Central memory CD8-positive, alpha-beta T cell (primary cell): ENCODE results near the gene KDR.

Experiments used
- ATAC-seq: fragments of 150-1000 bp; cut with Tn5 transposase; replicated peaks from 2 replicates; pipeline ENCODE4 v1.10.0; 2022; ENCODE audit warnings: mild to moderate bottlenecking, moderate FRiP score, moderate number of reproducible peaks; ENCODE audit not compliant: poor library complexity, severe bottlenecking; ENCODE audit errors: extremely low read depth
- DNase-seq, 2 donors: peaks; one replicate each; pipeline ENCODE4 v3.0.0; 2021; ENCODE audit warnings: low spot score in 2 of 2
- H3K27ac Mint-ChIP-seq: one replicate; pipeline ENCODE4 v1.8.0; 2022; ENCODE audit warnings: low read depth, mild to moderate bottlenecking, moderate library complexity, mixed read lengths
- H3K27me3 Mint-ChIP-seq: one replicate; pipeline ENCODE4 v1.8.0; 2022; ENCODE audit warnings: mixed read lengths
- H3K36me3 Mint-ChIP-seq: one replicate; pipeline ENCODE4 v1.8.0; 2022; ENCODE audit warnings: mild to moderate bottlenecking, moderate library complexity, mixed read lengths; ENCODE audit not compliant: insufficient read depth
- H3K4me1 Mint-ChIP-seq: one replicate; pipeline ENCODE4 v1.8.0; 2022; ENCODE audit warnings: mixed read lengths
- H3K4me3 Mint-ChIP-seq: one replicate; pipeline ENCODE4 v1.8.0; 2022; ENCODE audit warnings: mild to moderate bottlenecking, moderate library complexity, mixed read lengths
- H3K9me3 Mint-ChIP-seq: one replicate; pipeline ENCODE4 v1.8.0; 2022; ENCODE audit warnings: mixed read lengths

KDR gene

GRCh38 chr4:55143858-55144257 is 18.5 kb upstream of the KDR start:
- Mint-ChIP-seq H3K9me3 (no peaks in the 10 kb centered on the region), H3K27ac (no peak overlapping the region), H3K4me3 (no peak overlapping the region), H3K36me3 (no peaks in the 10 kb centered on the region), H3K27me3 (no peaks in the 10 kb centered on the region), H3K4me1 (no peaks in the 10 kb centered on the region)
- ATAC-seq (no peak), DNase-seq (no peak)

DNA sequence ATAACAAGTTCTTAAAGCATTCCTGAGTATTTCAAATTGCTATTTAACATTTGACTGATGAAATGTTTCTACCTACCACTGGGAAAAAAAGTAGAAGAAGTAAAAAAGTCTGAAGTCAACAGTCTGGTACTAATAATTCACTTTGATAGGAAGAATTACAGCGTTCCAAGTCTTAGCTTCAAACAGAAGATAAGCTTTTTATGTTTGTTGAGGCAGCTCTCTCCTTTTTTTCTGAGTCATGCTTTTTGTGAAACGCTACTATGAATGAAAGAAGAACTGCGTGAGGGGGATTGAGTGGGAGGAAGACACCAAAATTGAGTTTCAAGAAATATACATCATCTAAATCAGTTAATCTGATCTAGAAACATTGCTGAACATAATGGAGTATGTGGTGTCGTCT is 13.0 kb upstream of the KDR start:
- no peak for DNase-seq
- no peak for ATAC-seq
- Mint-ChIP-seq H3K4me3 (no peak overlapping the region), H3K36me3 (peaks cover 2% of the 10 kb centered on the region), H3K27me3 (no peaks in the 10 kb centered on the region), H3K4me1 (no peaks in the 10 kb centered on the region), H3K27ac (no peak overlapping the region), H3K9me3 (no peaks in the 10 kb centered on the region)

DNA sequence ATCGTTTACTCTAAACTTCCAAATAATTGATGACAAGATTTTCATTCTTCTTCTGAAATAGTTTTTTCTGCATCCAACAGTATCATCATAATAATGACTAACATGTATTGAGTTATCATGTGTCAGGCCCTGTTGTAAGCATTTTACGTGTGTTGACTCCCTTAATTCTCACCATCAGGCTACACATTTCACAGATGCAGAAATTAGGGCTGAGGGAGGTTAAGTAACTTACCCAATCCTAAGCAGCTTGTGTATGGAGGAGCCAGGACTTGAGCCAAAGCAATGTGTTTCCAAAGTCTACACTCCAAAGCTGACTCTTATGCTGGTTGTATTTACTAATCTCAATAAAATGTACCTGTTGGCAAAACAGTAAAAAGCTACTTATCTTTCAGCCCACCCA is 11.2 kb upstream of the KDR start:
- ATAC-seq: no peak
- Mint-ChIP-seq H3K27me3 (no peaks in the 10 kb centered on the region), H3K27ac (no peak overlapping the region), H3K4me3 (no peak overlapping the region), H3K9me3 (no peaks in the 10 kb centered on the region), H3K36me3 (peaks cover 2% of the 10 kb centered on the region), H3K4me1 (no peaks in the 10 kb centered on the region)
- no peak for DNase-seq

DNA sequence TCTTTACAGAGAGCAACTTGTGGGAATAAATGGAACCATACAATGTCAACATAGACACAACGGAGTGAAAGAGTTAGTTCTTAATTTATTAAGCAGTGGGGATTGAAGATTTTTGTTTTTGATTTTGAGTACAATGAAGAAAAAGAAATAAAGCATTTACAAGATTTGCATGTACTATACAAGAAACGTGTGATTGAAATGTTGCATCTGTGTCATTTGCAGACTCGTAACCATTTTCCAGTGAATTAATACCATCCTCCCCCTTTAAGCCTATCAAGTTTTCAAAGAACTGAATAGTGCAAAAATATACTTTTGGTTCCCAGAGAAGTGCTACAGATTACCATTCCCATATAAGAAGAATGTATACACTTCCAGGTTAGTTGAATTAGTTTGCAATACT is 8.6 kb upstream of the KDR start:
- Mint-ChIP-seq H3K4me3 (no peak overlapping the region), H3K36me3 (peaks cover 2% of the 10 kb centered on the region), H3K27me3 (no peaks in the 10 kb centered on the region), H3K9me3 (no peaks in the 10 kb centered on the region), H3K27ac (no peak overlapping the region), H3K4me1 (no peaks in the 10 kb centered on the region)
- ATAC-seq: no peak
- no peak for DNase-seq

DNA sequence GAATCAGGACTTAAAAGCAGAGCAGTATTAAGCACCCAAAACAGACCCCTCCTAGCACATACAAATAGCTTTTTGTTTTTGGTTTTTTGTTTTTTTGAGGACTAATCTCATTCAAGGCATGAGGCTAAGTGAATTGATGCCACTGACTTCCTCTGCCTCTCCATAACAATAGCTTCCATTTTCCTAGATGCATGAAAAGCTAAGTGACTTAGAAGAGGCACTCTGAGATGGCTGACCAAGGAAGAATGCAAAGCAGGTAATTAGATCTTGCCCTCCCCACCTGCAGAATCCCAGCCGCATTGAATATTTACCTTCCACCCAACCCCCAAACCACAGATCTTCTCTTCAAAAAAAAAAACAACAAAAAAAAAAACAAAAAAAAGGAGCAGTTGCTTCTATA is 7.4 kb upstream of the KDR start:
- no peak for DNase-seq
- H3K4me1 Mint-ChIP-seq: no peaks in the 10 kb centered on the region
- ATAC-seq: no peak
- H3K27ac Mint-ChIP-seq: no peak overlapping the region
- no peak overlapping the region for H3K4me3 Mint-ChIP-seq
- H3K9me3 Mint-ChIP-seq: no peaks in the 10 kb centered on the region
- H3K36me3 Mint-ChIP-seq: peaks cover 2% of the 10 kb centered on the region
- H3K27me3 Mint-ChIP-seq: peaks cover 1% of the 10 kb centered on the region

- H3K27me3 Mint-ChIP-seq: peaks cover 35% of the 10 kb centered on the region
- ATAC-seq (no peak), DNase-seq (no peak)
- no peaks in the 10 kb centered on the region for H3K9me3 Mint-ChIP-seq
- no peaks in the 10 kb centered on the region for H3K4me1 Mint-ChIP-seq
- no peak overlapping the region for H3K27ac Mint-ChIP-seq
- H3K4me3 Mint-ChIP-seq: no peak overlapping the region
- no peaks in the 10 kb centered on the region for H3K36me3 Mint-ChIP-seq
Measured at GRCh38 chr4:55127521-55127920, 2.1 kb upstream of the KDR start.

DNA sequence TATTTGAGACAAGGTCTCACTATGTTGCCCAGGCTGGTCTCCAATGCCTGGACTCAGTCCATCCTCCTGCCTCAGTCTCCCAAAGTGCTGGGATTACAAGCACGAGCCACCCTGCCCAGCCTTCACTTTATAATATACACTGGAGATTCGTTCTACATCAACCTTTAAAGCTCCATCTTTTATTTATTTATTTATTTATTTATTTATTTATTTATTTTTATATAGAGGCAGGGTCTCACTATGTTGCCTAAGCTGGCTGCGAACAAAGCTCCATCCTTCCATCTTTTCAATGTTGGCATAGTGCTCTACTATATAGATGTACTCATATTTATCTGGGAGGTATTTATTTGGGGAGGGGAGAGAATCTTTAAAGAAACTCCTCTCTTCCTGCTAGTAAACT is 1.7 kb upstream of the KDR start:
- no peak for ATAC-seq
- no peak overlapping the region for H3K27ac Mint-ChIP-seq
- no peaks in the 10 kb centered on the region for H3K4me1 Mint-ChIP-seq
- H3K4me3 Mint-ChIP-seq: no peak overlapping the region
- DNase-seq: no peak
- H3K9me3 Mint-ChIP-seq: no peaks in the 10 kb centered on the region
- H3K36me3 Mint-ChIP-seq: no peaks in the 10 kb centered on the region
- peaks cover 35% of the 10 kb centered on the region for H3K27me3 Mint-ChIP-seq

DNA sequence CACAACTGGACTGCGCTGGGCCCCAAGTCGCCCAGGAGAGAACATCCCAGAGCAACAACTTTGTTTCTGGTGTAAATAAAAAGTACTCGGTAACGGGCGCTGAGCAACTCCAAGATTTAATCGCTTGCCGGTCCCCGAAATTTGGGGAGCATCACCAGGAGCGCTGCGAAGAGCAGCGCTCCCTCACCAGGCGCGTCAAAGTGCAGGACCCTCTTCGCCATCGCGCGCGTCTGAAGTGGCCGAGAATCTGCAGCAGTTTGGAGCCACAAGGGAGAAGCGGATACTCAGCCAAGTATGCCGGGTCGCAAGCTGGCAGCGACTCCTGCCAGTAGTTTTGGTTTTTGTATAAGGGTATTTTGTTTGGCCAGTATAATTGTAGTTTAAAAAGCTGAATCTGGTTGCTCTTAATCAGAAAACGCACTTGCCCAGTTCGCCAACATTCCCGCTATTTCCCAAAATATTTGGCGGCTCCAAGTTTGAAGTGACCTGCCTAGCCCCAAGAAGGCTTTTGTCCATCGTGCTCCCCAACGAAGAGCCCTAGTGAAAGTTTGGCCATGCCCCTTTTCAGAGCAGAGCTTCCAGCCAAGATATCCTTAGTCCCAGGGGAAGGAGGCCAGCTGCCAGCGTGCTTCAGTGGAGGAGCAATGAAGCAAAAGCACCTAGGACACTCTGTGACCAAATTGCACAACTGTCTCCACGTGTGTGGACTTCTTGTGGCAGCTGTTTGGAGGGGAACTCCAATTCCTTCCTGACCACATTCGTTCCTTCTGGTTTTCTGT is 557 bp upstream of the KDR start:
- Mint-ChIP-seq H3K36me3 (no peaks in the 10 kb centered on the region), H3K27me3 (peaks cover 35% of the 10 kb centered on the region), H3K4me3 (no peak overlapping the region), H3K4me1 (no peaks in the 10 kb centered on the region), H3K9me3 (no peaks in the 10 kb centered on the region), H3K27ac (no peak overlapping the region)
- ATAC-seq: no peak
- no peak for DNase-seq

DNA sequence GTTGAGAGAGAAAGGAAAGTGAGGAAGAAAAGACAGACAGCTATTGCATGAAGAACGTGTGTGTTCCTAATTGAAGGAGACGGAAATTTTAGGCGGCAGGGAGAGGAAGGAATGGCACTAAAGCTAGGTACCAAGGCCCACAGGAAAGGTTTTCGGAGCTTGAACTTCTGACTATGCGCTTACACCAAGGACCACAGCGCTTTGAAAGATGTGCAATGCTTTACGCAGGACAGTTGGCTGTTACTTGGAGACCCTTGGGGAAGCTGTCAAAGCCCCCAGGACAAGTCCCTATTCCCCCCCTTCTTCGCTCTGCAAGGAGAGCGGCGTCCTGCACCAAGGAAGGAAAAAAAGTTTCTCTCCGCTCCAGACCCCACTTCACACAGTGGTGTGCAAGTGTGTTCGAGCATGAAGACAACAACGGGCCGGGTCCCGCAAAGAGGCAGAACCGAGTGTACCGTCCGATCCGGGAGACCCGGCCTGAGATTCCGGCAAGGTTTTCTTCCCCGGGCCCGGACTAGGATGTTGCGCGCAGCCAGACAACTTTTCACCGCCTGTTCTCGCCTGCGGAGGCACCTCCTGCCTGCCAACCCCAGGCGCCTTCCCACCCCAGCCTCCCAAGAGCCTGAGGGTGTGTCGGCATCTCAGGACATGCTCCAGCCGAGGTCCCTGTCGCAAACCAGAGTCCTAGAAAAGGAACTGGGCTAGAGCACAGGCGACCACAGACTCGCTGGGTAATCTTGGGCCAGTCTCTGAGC is 896 bp downstream of the KDR start:
- H3K27me3 Mint-ChIP-seq: peaks cover 35% of the 10 kb centered on the region
- no peaks in the 10 kb centered on the region for H3K4me1 Mint-ChIP-seq
- H3K36me3 Mint-ChIP-seq: no peaks in the 10 kb centered on the region
- H3K27ac Mint-ChIP-seq: no peak overlapping the region
- DNase-seq: no peak
- no peaks in the 10 kb centered on the region for H3K9me3 Mint-ChIP-seq
- no peak overlapping the region for H3K4me3 Mint-ChIP-seq
- no peak for ATAC-seq

DNA sequence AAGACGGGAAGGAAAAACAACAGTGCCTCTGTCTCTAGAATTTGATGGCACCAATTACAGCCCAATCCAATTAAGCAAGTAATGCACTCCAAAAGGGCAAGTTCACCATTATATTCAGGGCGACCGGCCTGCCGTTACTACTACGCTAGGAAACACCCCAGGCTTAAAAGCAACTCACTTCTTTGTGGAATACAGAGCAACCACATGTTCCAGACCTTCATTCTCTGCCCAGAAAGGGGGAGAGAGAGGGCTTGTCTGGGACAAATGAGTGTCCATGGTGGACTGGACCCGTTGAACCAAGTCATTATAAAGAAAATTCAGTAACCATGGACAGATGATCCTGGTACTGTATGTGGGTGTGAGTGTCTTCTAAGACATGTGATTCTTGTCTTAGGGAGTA is 1.6 kb downstream of the KDR start:
- ATAC-seq (no peak), DNase-seq (no peak)
- Mint-ChIP-seq H3K4me1 (no peaks in the 10 kb centered on the region), H3K27ac (no peak overlapping the region), H3K4me3 (no peak overlapping the region), H3K27me3 (peaks cover 35% of the 10 kb centered on the region), H3K9me3 (no peaks in the 10 kb centered on the region), H3K36me3 (no peaks in the 10 kb centered on the region)

DNA sequence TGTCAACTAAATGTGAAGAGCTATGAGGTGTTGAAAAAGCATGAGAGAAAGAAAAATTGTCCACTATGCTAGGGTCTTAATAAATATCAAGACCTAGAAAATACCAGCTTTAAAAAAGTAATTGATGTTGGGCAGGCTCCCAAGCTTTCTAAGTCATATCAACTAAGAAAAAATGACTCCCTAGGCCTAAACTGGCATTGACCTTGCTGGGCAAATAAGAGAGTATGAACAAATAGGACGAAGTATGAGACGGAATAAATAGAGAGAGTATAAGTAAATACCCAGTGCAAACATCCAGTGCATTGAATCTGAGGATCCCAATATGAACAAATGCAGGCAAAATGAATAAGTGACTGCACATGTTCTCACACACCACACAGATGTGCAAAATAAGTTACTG is 3.2 kb downstream of the KDR start:
- Mint-ChIP-seq H3K36me3 (no peaks in the 10 kb centered on the region), H3K4me3 (no peak overlapping the region), H3K4me1 (no peaks in the 10 kb centered on the region), H3K9me3 (no peaks in the 10 kb centered on the region), H3K27me3 (peaks cover 28% of the 10 kb centered on the region), H3K27ac (no peak overlapping the region)
- DNase-seq: no peak
- ATAC-seq: no peak

- no peak overlapping the region for H3K27ac Mint-ChIP-seq
- ATAC-seq (no peak), DNase-seq (no peak)
- no peaks in the 10 kb centered on the region for H3K4me1 Mint-ChIP-seq
- H3K4me3 Mint-ChIP-seq: no peak overlapping the region
- H3K27me3 Mint-ChIP-seq: peaks cover 18% of the 10 kb centered on the region
- no peaks in the 10 kb centered on the region for H3K36me3 Mint-ChIP-seq
- H3K9me3 Mint-ChIP-seq: no peaks in the 10 kb centered on the region
Measured at GRCh38 chr4:55121246-55121645, 4.1 kb downstream of the KDR start.

GRCh38 chr4:55118397-55118796 is 7.0 kb downstream of the KDR start:
- H3K4me3 Mint-ChIP-seq: no peak overlapping the region
- no peaks in the 10 kb centered on the region for H3K27me3 Mint-ChIP-seq
- no peak for ATAC-seq
- no peaks in the 10 kb centered on the region for H3K4me1 Mint-ChIP-seq
- H3K9me3 Mint-ChIP-seq: no peaks in the 10 kb centered on the region
- no peak for DNase-seq
- no peak overlapping the region for H3K27ac Mint-ChIP-seq
- no peaks in the 10 kb centered on the region for H3K36me3 Mint-ChIP-seq
